H1 (cell line): ENCODE results near the gene ERO1B. TPM values are rescaled to one million over a fixed set of nuclear protein-coding genes. Genes with fewer than 3 reads are reported as not detected.
"Not testable (repeated sequence)": the region's sequence is repeated elsewhere in the genome, so short reads cannot be mapped to it uniquely, and the experiment has no call there.

ENCODE experiments used
- CTCF ChIA-PET: fragments of 300-600 bp; sonication (Branson Sonifier 250); formaldehyde crosslinking; loops from one replicate; lab custom pipeline; 2021; ENCODE audit not compliant: partially characterized antibody; lab: Charles Lee
- POLR2A ChIA-PET: fragments of 300-600 bp; sonication (Branson Sonifier 250); formaldehyde crosslinking; loops from one replicate; lab custom pipeline; 2021; ENCODE audit warnings: inconsistent platforms; ENCODE audit not compliant: partially characterized antibody; lab: Charles Lee
- DNase-seq, 2 experiments: peaks; one replicate each; pipeline versions ENCODE4 v3.0.0 to v3.0.0-alpha.2; 2010 to 2022; ENCODE audit warnings: low spot score in 2 of 2, low read depth in 1 of 2, mixed read lengths in 1 of 2
- FAIRE-seq: peaks from 2 replicates; lab custom pipeline; 2011; peaks lifted over from hg19 to GRCh38; lab: Jason Lieb, UNC
- H2AFZ ChIP-seq: 2 replicates; pipeline ENCODE4 v1.8.1; 2012; ENCODE audit warnings: low read length, inconsistent platforms
- H2AK5ac ChIP-seq: 2 replicates; pipeline ENCODE4 v1.6.1; 2013; ENCODE audit warnings: low read depth, low read length
- H2BK120ac ChIP-seq: replicated peaks from 2 replicates; pipeline ENCODE3; 2013; ENCODE audit warnings: low read depth, low read length, inconsistent platforms
- H2BK12ac ChIP-seq: 2 replicates; pipeline ENCODE4 v1.6.1; 2013; ENCODE audit warnings: low read depth, low read length
- H2BK15ac ChIP-seq: 2 replicates; pipeline ENCODE4 v1.6.1; 2013; ENCODE audit warnings: low read length
- H2BK20ac ChIP-seq: 2 replicates; pipeline ENCODE4 v1.6.1; 2013; ENCODE audit warnings: low read length
- H2BK5ac ChIP-seq: 2 replicates; pipeline ENCODE4 v1.6.1; 2013; ENCODE audit warnings: low read depth, low read length
- H3K14ac ChIP-seq: 2 replicates; pipeline ENCODE4 v1.6.1; 2013; ENCODE audit warnings: inconsistent platforms; ENCODE audit not compliant: insufficient read length
- H3K18ac ChIP-seq: 2 replicates; pipeline ENCODE4 v1.6.1; 2013; ENCODE audit warnings: low read length; ENCODE audit errors: extremely low read depth
- H3K23ac ChIP-seq: 2 replicates; pipeline ENCODE4 v1.6.1; 2013; ENCODE audit warnings: inconsistent platforms; ENCODE audit not compliant: insufficient read length
- H3K23me2 ChIP-seq: 2 replicates; pipeline ENCODE4 v1.6.1; 2013; ENCODE audit warnings: low read depth, low read length
- H3K27ac ChIP-seq: 2 replicates; pipeline ENCODE4 v1.6.1; 2011; ENCODE audit warnings: low read depth, low read length, inconsistent platforms
- H3K27me3 ChIP-seq, 4 experiments: replicated peaks in 1 of 4; 1 replicate in 1 of 4; 2 replicates in 3 of 4; pipeline versions ENCODE4 v1.6.1 to v1.8.1; 2011 to 2013; ENCODE audit warnings: low read length in 3 of 4, mild to moderate bottlenecking in 3 of 4, inconsistent platforms in 2 of 4, mixed read lengths in 2 of 4, moderate library complexity in 1 of 4; ENCODE audit not compliant: control insufficient read depth in 3 of 4, insufficient read depth in 3 of 4; ENCODE audit errors: extremely low read depth in 1 of 4
- H3K36me3 ChIP-seq, 4 experiments: 2 replicates each; pipeline versions ENCODE4 v1.6.1 to v1.8.1; 2011 to 2013; ENCODE audit warnings: mild to moderate bottlenecking in 4 of 4, low read length in 3 of 4, moderate library complexity in 2 of 4, control low read depth in 1 of 4, inconsistent platforms in 1 of 4; ENCODE audit not compliant: insufficient read depth in 4 of 4, control insufficient read depth in 2 of 4
- H3K4ac ChIP-seq: replicated peaks from 2 replicates; pipeline ENCODE3; 2013; ENCODE audit warnings: low read length, low read depth, mixed read lengths, inconsistent platforms; ENCODE audit not compliant: insufficient read length
- H3K4me1 ChIP-seq, 4 experiments: replicated peaks in 1 of 4; 1 replicate in 1 of 4; 2 replicates in 3 of 4; pipeline versions ENCODE4 v1.6.1 to v1.8.1; 2011 to 2013; ENCODE audit warnings: low read length in 3 of 4, inconsistent platforms in 2 of 4, mixed read lengths in 1 of 4; ENCODE audit not compliant: insufficient read depth in 4 of 4, control insufficient read depth in 3 of 4
- H3K4me2 ChIP-seq, 2 experiments: 2 replicates each; pipeline versions ENCODE4 v1.6.1 to v1.8.1; 2011 to 2013; ENCODE audit warnings: low read depth in 2 of 2, low read length in 2 of 2, control low read depth in 1 of 2, inconsistent platforms in 1 of 2, mild to moderate bottlenecking in 1 of 2; ENCODE audit not compliant: insufficient read depth in 1 of 2
- H3K4me3 ChIP-seq, 4 experiments: fragments of 200-600, 300-600 bp in 1 of 4; sonication (generic), shearing (Covaris generic), sonication (Bioruptor Twin) in 1 of 4; 2 replicates each; pipeline versions ENCODE4 v1.5.1 to v1.8.1; 2011 to 2016; ENCODE audit warnings: low read length in 4 of 4, low read depth in 3 of 4, control low read depth in 2 of 4, inconsistent platforms in 2 of 4, mild to moderate bottlenecking in 2 of 4, mixed read lengths in 1 of 4, moderate library complexity in 1 of 4; ENCODE audit not compliant: insufficient read depth in 2 of 4; ENCODE audit errors: extremely low read depth in 1 of 4
- H3K56ac ChIP-seq: replicated peaks from 2 replicates; pipeline ENCODE3; 2013; ENCODE audit warnings: low read depth, mild to moderate bottlenecking, mixed read lengths, low read length, inconsistent platforms; ENCODE audit not compliant: insufficient read length
- H3K79me1 ChIP-seq: 2 replicates; pipeline ENCODE4 v1.6.1; 2013; ENCODE audit warnings: low read depth, low read length, control low read depth
- H3K79me2 ChIP-seq, 2 experiments: 2 replicates each; pipeline versions ENCODE4 v1.6.1 to v1.8.1; 2012 to 2013; ENCODE audit warnings: low read length in 2 of 2, mild to moderate bottlenecking in 2 of 2, inconsistent platforms in 1 of 2; ENCODE audit not compliant: insufficient read depth in 2 of 2, control insufficient read depth in 1 of 2
- H3K9ac ChIP-seq, 4 experiments: replicated peaks in 1 of 4; 1 replicate in 1 of 4; 2 replicates in 3 of 4; pipeline versions ENCODE4 v1.6.1 to v1.8.1; 2011 to 2013; ENCODE audit warnings: low read depth in 3 of 4, low read length in 3 of 4, control low read depth in 2 of 4, mild to moderate bottlenecking in 2 of 4, moderate library complexity in 2 of 4, inconsistent platforms in 1 of 4; ENCODE audit errors: extremely low read depth in 1 of 4
- H3K9me3 ChIP-seq, 2 experiments: 2 replicates each; pipeline versions ENCODE4 v1.6.1 to v1.8.1; 2012 to 2013; ENCODE audit warnings: mild to moderate bottlenecking in 2 of 2, moderate library complexity in 2 of 2, control low read depth in 1 of 2, inconsistent platforms in 1 of 2, low read depth in 1 of 2, low read length in 1 of 2, mixed read lengths in 1 of 2; ENCODE audit not compliant: insufficient read depth in 2 of 2
- H4K20me1 ChIP-seq, 2 experiments: replicated peaks in 1 of 2; 2 replicates each; pipeline versions ENCODE3 to v1.8.1; 2011 to 2013; ENCODE audit warnings: inconsistent platforms in 2 of 2, low read length in 2 of 2, mild to moderate bottlenecking in 1 of 2; ENCODE audit not compliant: insufficient read depth in 2 of 2, control insufficient read depth in 1 of 2
- H4K5ac ChIP-seq: 2 replicates; pipeline ENCODE4 v1.6.1; 2013; ENCODE audit warnings: low read length, low read depth, mixed read lengths, inconsistent platforms; ENCODE audit not compliant: insufficient read length
- H4K8ac ChIP-seq: 2 replicates; pipeline ENCODE4 v1.8.0; 2013; ENCODE audit warnings: mild to moderate bottlenecking, moderate library complexity, low read length, inconsistent platforms; ENCODE audit not compliant: insufficient read depth; ENCODE audit errors: extremely low read depth
- H4K91ac ChIP-seq: replicated peaks from 2 replicates; pipeline ENCODE3; 2013; ENCODE audit warnings: low read length, mixed read lengths, inconsistent platforms; ENCODE audit not compliant: insufficient read length
- WGBS, 2 experiments: shearing (Covaris generic) in 1 of 2; methylation state at CpG; one replicate each; pipeline versions ENCODE4 v1.1.6 to v1.1.7; 2013 to 2015; ENCODE audit warnings: low lambda C conversion rate in 2 of 2, mixed read lengths in 2 of 2, inconsistent platforms in 1 of 2, low coverage in 1 of 2, missing lambda C conversion rate in 1 of 2; ENCODE audit not compliant: insufficient replicate concordance in 2 of 2, insufficient coverage in 1 of 2, insufficient read length in 1 of 2; ENCODE audit errors: extremely low coverage in 1 of 2, missing lambda C conversion rate in 1 of 2; 5-methylcytosine and 5-hydroxymethylcytosine counted together
- polyA plus RNA-seq, 7 experiments: library from polyadenylated mRNA; depleted of rRNA in 3 of 7; stranded (reverse) in 5 of 7; unstranded in 2 of 7; fragments of >200 nt in 5 of 7; fragments of 200-250 nt in 2 of 7; gene quantifications; 1 replicate in 5 of 7; 2 replicates in 1 of 7; 4 replicates in 1 of 7; pipeline versions ENCODE4 v1.2.1 to v1.2.3, GENCODE V29; 2011 to 2013; ENCODE audit warnings: missing spikeins in 2 of 7, mixed read lengths in 2 of 7
- total RNA-seq: library from RNA; stranded (reverse); fragmentation: NEBNext Ultra II Directional; extraction: Animal tissue kit (Norgen Biotek cat#: 25700); gene quantifications from 2 replicates; pipeline ENCODE4 v1.2.1, GENCODE V29; 2021

Gene ERO1B
- total and polyA plus RNA-seq, 2 of the 8 experiments (the other 6 are each of a cell fraction or from before 2014, with no cell fraction given) = 0.74 to 5.6 TPM

GRCh38 chr1:236331412-236331811, 49.7 kb upstream of the ERO1B start:
- H2AK5ac ChIP-seq, H4K8ac ChIP-seq, H3K23me2 ChIP-seq, POLR2A ChIA-PET, H3K4ac ChIP-seq, H3K4me1 ChIP-seq, DNase-seq, H2BK20ac ChIP-seq, H3K9ac ChIP-seq, H3K27me3 ChIP-seq, H3K23ac ChIP-seq, H2BK120ac ChIP-seq, H3K4me2 ChIP-seq, H3K56ac ChIP-seq, H3K79me2 ChIP-seq, H3K36me3 ChIP-seq, H3K4me3 ChIP-seq, H3K9me3 ChIP-seq, H3K18ac ChIP-seq, H2BK15ac ChIP-seq, H3K14ac ChIP-seq, FAIRE-seq, H4K5ac ChIP-seq, H2BK5ac ChIP-seq, H4K20me1 ChIP-seq, H3K79me1 ChIP-seq, H2BK12ac ChIP-seq, H2AFZ ChIP-seq, H3K27ac ChIP-seq, H4K91ac ChIP-seq: not testable (repeated sequence)
- 89% methylated on average over 3 of the region's 3 CpGs; no CpG with 5 or more reads in 1 of the 2 experiments for WGBS, 2 experiments
- CTCF ChIA-PET = interaction anchor here (0.6 to 1.2 kb wide), 2 partner anchors 9 to 227 kb away, joined by 3 read pairs; no protein-coding TSS in a partner anchor
